ENCODE measurements around the gene GBX2. TPM values are rescaled to one million over a fixed set of nuclear protein-coding genes. Genes with fewer than 3 reads are reported as not detected.

GBX2 gene
- total RNA-seq, 4 donors from 2014 or later = 0.13 TPM; not detected in 3

- TF ChIP-seq, protein P1, sequence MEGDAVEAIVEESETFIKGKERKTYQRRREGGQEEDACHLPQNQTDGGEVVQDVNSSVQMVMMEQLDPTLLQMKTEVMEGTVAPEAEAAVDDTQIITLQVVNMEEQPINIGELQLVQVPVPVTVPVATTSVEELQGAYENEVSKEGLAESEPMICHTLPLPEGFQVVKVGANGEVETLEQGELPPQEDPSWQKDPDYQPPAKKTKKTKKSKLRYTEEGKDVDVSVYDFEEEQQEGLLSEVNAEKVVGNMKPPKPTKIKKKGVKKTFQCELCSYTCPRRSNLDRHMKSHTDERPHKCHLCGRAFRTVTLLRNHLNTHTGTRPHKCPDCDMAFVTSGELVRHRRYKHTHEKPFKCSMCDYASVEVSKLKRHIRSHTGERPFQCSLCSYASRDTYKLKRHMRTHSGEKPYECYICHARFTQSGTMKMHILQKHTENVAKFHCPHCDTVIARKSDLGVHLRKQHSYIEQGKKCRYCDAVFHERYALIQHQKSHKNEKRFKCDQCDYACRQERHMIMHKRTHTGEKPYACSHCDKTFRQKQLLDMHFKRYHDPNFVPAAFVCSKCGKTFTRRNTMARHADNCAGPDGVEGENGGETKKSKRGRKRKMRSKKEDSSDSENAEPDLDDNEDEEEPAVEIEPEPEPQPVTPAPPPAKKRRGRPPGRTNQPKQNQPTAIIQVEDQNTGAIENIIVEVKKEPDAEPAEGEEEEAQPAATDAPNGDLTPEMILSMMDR (IDR thresholded peaks at IDR 0.05) = no peak
- no peak for TF ChIP-seq POLR2A (IDR thresholded peaks at IDR 0.05)
- WGBS, 2 donors = 92 to 97% methylated on average over 4 of the region's 4 CpGs
- no peak overlapping the region for H3K4me3 ChIP-seq (ENCODE audit: low read depth, poor library complexity, severe bottlenecking)
- no peak for DNase-seq (ENCODE audit: low spot score in 2 of 2)
- intact Hi-C loops (cut with DNase I; ENCODE audit: low total_unique reads) = no loop called here
Measured at GRCh38 chr2:236129935-236130334, 38.3 kb downstream of the GBX2 start.

- intact Hi-C loops (cut with DNase I; ENCODE audit: low total_unique reads) = no loop called here
- 91 to 93% methylated on average over 16 to 17 of the region's 17 CpGs for WGBS, 2 donors
- TF ChIP-seq POLR2A (IDR thresholded peaks at IDR 0.05) = no peak
- TF ChIP-seq, protein P1 (IDR thresholded peaks at IDR 0.05) = no peak
- no peak for DNase-seq (ENCODE audit: low spot score in 2 of 2)
- H3K4me3 ChIP-seq (ENCODE audit: low read depth, poor library complexity, severe bottlenecking) = no peak overlapping the region
Measured at GRCh38 chr2:236128321-236128720, 39.9 kb downstream of the GBX2 start.

DNA sequence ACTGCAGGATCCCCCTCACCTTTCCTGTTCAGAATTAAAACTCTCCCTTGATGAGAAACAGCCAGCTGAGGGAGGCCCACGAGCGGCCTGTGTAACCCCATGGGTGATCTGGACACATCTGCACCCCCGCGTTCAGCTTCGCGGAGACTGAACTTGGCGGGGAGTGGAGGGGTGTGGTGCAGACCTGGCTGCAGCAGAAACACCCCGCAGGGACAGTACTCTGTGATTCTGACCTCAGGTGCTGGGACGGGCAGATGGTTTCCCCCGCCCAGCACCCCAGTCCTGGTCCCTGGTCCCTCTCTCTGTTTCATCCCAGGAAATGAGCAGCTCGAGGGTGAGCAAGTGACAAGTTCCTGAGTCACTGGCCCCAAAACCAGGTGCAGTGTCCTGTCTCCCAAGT is 41.2 kb downstream of the GBX2 start:
- DNase-seq (ENCODE audit: low spot score in 2 of 2) = no peak
- no peak for TF ChIP-seq POLR2A (IDR thresholded peaks at IDR 0.05)
- TF ChIP-seq, protein P1 (IDR thresholded peaks at IDR 0.05) = no peak
- intact Hi-C loops (cut with DNase I; ENCODE audit: low total_unique reads) = no loop called here
- WGBS, 2 donors = 84 to 85% methylated on average over 4 to 10 of the region's 11 CpGs
- no peak overlapping the region for H3K4me3 ChIP-seq (ENCODE audit: low read depth, poor library complexity, severe bottlenecking)

DNA sequence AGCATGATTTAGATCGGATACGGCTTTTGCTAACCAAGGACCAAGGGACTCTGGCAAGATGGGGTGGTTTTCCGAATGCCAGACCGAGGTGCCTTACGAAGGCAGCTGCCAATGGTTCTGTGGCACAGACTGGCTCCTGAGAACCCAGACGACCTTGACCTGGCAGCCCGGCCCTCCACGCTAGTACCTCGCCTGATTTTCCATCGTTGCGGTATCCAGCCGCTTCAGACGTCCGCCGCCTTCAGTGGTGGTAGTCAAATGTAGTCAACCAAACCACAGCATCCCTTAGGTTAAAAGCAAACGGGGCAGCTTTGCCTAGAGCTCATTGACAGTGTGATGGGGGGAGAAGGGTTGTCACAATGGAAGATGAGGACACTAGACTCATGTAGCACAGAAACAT is 42.6 kb downstream of the GBX2 start:
- DNase-seq (ENCODE audit: low spot score in 2 of 2) = no peak
- 92 to 94% methylated on average over 16 of the region's 16 CpGs for WGBS, 2 donors
- TF ChIP-seq, protein P1 (IDR thresholded peaks at IDR 0.05) = no peak
- TF ChIP-seq POLR2A (IDR thresholded peaks at IDR 0.05) = no peak
- intact Hi-C loops (cut with DNase I; ENCODE audit: low total_unique reads) = no loop called here
- no peak overlapping the region for H3K4me3 ChIP-seq (ENCODE audit: low read depth, poor library complexity, severe bottlenecking)

DNA sequence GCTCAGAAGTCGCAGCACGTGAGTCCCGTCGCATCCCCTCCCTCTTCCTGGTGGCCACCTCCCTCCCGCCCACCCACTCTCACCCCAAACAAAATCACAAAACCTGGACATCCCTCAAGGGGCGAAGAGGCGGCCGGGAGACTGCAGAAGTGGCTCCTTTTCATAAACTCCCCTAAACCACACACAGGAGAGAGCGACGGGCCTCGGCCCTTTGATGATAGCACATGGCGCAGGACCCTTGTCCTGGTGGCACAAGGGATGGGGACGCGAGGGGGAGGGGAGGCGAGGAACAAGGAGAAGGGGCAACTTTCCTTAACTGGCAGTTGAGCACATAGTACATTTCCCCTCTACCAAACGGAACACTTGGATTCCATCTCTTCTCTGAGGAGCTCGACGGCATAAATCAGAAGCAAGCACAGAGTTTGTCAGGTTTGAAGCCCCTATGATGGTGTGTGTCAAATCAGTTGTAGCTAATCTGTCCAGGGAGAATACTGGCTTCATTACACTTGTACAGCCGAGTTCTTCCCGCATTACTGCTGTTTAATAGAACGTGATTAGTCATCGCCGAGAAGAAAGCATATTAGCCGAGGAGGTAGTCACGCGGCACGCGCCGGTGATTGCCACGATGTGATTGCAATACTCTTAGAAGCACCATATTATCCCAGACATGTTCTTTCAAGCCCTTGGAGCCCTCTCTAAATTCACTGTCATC is 43.8 kb downstream of the GBX2 start:
- 96% methylated on average over 30 of the region's 30 CpGs for WGBS, 2 donors
- DNase-seq (ENCODE audit: low spot score in 2 of 2) = no peak
- no peak overlapping the region for H3K4me3 ChIP-seq (ENCODE audit: low read depth, poor library complexity, severe bottlenecking)
- intact Hi-C loops (cut with DNase I; ENCODE audit: low total_unique reads) = no loop called here
- no peak for TF ChIP-seq POLR2A (IDR thresholded peaks at IDR 0.05)
- TF ChIP-seq, protein P1 (IDR thresholded peaks at IDR 0.05) = no peak

- 91 to 97% methylated on average over 19 of the region's 19 CpGs for WGBS, 2 donors
- no peak overlapping the region for H3K4me3 ChIP-seq (ENCODE audit: low read depth, poor library complexity, severe bottlenecking)
- no peak for TF ChIP-seq POLR2A (IDR thresholded peaks at IDR 0.05)
- TF ChIP-seq, protein P1 (IDR thresholded peaks at IDR 0.05) = no peak
- DNase-seq (ENCODE audit: low spot score in 2 of 2) = no peak
- intact Hi-C loops (cut with DNase I; ENCODE audit: low total_unique reads) = no loop called here
Measured at GRCh38 chr2:236123716-236124115, 44.5 kb downstream of the GBX2 start.

All from lower leg skin (tissue), 4 donors.